ENCODE results near the gene STYXL2.

DNA sequence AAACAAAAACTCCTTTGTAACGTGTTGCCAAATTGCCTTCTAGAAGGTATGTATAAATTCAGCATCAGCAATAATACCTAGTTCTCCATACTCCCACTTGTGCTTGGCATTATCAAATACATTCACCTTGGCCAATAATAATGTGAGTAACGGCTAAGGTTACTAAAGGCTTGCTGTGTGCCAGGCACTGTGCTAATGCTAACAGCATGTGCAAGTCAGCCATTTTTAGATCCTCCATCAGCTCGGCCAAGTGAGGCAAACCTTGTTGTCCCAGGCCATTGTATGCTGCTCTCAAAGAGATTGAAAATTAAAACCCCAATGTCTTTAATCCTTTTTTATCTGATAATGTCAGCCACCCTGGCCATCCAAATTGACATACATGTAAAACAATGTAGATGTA, 48.1 kb downstream of the STYXL2 start:
- TF ChIP-seq, protein P1, sequence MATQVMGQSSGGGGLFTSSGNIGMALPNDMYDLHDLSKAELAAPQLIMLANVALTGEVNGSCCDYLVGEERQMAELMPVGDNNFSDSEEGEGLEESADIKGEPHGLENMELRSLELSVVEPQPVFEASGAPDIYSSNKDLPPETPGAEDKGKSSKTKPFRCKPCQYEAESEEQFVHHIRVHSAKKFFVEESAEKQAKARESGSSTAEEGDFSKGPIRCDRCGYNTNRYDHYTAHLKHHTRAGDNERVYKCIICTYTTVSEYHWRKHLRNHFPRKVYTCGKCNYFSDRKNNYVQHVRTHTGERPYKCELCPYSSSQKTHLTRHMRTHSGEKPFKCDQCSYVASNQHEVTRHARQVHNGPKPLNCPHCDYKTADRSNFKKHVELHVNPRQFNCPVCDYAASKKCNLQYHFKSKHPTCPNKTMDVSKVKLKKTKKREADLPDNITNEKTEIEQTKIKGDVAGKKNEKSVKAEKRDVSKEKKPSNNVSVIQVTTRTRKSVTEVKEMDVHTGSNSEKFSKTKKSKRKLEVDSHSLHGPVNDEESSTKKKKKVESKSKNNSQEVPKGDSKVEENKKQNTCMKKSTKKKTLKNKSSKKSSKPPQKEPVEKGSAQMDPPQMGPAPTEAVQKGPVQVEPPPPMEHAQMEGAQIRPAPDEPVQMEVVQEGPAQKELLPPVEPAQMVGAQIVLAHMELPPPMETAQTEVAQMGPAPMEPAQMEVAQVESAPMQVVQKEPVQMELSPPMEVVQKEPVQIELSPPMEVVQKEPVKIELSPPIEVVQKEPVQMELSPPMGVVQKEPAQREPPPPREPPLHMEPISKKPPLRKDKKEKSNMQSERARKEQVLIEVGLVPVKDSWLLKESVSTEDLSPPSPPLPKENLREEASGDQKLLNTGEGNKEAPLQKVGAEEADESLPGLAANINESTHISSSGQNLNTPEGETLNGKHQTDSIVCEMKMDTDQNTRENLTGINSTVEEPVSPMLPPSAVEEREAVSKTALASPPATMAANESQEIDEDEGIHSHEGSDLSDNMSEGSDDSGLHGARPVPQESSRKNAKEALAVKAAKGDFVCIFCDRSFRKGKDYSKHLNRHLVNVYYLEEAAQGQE (IDR thresholded peaks at IDR 0.05; ENCODE audit: insufficient read depth in 1 of 2, low read depth in 2 of 2, low read length in 2 of 2): no peak
- no peak for TF ChIP-seq SIN3A (IDR thresholded peaks at IDR 0.05; ENCODE audit: borderline replicate concordance, insufficient read depth, low read length)
- no peak for TF ChIP-seq TAF1 (IDR thresholded peaks at IDR 0.05; ENCODE audit: borderline replicate concordance, insufficient read depth, low read length)
- TF ChIP-seq POLR2AphosphoS5 (IDR thresholded peaks at IDR 0.05; ENCODE audit: low read depth, low read length): no peak
- no peak for TF ChIP-seq FOXP2 (optimal IDR thresholded peaks at IDR 0.05; ENCODE audit: borderline replicate concordance, extremely low read depth, extremely low read length, insufficient read depth)
